GM21576 (cell line): ENCODE data around the gene BIRC7.

Experiments used
- ATAC-seq: cut with Tn5 transposase; IDR thresholded peaks from one replicate; pipeline ENCODE4 v1.9.1; 2021; ENCODE audit warnings: mild to moderate bottlenecking, moderate library complexity; ENCODE audit not compliant: unreplicated experiment

BIRC7 gene

GRCh38 chr20:63280371-63280770, 44.7 kb downstream of the BIRC7 start:
- no peak for ATAC-seq

DNA sequence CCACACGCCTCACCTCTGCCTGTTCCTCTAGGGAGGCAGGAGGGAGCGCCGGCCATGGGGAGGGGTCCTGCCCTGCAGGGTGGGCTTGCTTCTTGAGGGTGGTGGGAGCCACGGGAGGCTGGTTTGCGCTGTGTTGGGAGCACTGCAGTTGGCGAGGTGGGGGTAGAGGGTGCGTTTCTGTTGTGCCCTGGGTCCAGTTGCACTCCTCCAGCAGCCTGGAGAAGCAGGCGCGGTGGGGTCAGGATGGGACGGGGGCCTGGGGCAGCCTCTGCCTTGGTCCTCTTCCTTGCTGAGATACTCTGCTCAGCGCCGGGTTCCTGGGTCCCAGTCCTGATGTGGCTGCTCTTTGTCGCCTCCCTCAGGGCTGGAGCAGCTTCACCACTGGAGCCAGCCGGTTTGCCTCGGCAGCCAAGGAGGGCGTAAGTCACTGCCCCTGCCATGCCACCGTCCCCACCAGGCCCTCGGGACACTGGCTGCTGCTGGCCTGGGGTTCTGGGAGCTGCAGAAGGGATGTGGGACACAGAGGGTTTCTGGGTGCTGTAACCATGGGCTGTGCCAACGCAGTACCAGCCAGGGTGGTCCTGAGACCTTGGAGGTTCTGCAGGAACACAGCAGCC, 45.3 kb downstream of the BIRC7 start:
- ATAC-seq: no peak

GRCh38 chr20:63281742-63282665, 46.3 kb downstream of the BIRC7 start:
- ATAC-seq: no peak

- no peak for ATAC-seq
Measured at GRCh38 chr20:63282946-63283345, 47.2 kb downstream of the BIRC7 start.

DNA sequence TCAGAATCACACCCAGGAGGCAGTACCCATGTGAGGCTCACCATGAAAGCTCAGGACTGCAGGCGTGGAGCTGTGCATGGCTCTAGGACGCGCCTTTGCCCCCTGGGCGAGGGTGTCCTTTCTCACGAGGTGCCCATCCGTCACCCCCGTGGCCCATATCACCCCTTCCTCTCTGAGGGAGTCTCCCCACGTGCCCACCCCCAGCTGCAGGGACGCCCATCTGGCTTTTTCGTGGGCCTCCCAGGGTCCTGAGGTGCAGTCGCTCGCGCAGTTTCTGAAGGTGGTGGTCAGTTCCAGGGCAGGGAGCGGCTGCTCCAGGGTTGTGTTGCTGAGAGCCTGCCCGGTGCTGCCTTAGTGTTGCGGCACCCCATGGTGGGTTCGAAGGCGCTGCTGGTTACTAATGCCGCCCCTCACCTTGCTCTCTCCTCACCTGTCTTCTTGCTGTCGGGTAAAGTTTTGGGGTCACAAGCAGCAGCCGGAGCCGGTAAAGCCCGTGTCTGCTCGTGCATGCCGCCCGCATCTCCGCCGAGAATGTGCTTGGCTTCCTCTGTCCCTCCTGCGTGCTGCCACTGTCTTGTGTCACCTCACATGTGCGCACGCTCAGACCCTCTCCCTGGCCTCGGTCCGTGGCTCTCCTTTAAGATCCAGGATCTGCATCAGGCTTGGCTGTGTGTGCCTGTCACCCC, 47.8 kb downstream of the BIRC7 start:
- no peak for ATAC-seq

DNA sequence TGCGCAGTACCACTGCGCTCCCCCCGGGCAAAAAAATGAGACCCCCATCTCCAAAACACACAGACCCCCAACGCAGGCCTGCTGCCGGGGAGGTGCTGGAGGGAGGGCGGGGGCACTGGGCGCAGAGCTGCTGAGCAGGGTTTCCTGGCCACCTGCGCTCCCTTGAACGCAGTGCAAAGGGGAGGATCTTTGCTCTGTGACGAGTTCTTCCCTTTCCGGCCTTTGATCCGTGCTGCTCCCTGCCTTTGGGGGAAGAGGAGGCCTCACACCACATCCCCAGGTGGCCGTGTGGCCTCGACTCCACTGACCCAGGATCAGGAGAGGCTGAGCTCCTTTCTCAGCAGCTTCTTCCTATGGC, 48.4 kb downstream of the BIRC7 start:
- ATAC-seq: no peak

DNA sequence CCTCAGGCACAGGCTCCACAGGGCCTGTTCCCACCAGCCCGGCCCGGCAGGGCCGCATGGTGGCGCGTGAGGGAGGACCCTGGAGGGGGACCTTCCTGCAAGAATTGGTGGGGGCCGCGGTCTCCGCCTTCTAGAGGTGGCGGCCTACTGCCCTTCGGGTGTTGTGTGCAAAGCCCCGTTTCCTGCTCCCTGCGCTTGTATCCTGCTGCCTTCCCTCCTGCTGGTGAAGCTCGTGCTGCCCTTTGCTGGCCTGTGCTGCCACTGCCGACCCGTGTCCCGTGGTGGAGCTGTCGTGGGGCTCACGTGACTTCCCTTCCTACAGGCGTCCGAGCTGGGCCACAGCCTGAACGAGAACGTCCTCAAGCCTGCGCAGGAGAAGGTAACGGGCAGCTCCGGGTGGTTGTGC, 48.8 kb downstream of the BIRC7 start:
- no peak for ATAC-seq

GRCh38 chr20:63284981-63285524, 49.3 kb downstream of the BIRC7 start:
- ATAC-seq: no peak

GRCh38 chr20:63285636-63286615, 50.2 kb downstream of the BIRC7 start:
- no peak for ATAC-seq

DNA sequence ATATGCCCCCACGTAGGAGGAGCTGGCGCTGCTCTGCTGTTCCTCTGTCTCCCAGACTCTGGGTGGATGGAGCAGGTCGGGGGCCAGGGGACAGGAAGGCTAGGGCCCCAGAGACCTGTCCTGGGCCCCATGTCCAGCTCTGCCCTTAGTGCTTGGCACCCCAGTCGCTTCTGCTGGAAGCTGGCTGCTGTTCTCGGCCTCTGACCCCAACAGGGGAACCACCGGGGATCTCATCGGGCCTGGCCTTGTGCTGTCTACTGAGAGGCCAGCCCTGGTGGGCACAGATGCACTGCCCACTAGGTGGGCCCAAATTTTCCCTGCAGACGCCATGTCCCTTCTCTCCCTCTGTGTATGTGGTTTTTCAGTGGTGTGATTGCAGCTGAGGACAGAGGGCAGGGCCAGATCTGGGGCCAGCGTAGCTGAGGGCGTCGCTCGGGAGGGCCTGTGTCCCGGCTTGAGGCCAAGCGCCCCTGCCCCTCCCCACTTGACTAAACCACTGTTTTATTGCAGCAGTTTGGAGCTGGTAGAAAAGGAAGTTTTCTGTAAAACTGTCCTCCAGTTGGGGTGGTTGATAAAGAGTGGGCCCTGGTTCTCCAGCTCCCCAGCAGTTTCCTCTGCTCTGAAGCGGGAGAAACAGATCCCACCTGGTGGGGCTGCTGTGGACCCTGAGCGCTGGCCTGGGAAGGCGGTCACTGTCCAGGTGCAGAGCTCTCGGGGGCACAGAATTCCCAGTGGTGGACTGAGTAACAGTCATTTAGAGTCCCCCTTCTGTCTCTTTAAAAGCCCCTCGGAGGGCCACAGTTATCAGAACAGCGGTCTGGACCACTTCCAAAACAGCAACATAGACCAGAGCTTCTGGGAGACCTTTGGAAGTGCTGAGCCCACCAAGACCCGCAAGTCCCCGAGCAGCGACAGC, 51.3 kb downstream of the BIRC7 start:
- no peak for ATAC-seq

GRCh38 chr20:63287697-63288580, 52.2 kb downstream of the BIRC7 start:
- no peak for ATAC-seq

DNA sequence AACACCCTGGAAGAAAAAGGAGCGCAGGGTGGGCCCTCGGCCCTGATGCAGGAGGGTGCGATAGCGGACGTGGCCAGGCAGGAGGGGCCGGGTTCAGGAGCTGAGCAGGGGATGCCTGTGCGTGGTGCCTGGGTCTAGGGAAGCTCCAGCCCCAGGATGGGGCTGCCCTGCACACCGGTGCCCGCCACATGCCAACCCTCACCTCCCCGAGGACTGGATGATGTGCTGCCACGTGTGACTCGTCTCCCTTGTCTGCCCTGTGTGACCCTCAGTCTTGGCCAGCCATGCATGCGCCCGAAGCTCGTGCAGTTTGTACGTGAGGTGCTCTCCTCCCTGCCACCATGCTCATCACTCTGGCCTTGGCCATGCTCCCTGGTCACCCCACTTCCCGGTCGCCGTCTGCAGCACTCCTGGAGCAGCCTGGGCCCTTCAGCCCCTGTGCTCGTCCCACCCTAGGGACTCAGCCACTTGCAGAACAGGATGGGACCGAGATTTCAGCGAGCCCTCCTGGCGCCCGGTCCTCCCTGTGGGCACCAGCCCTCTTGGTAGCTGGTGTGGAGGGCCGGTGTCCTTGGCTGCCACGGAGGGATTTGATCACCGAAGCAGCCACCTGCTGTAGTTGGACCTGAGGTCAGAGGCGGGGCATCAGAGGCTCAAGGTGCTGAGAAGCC, 53.0 kb downstream of the BIRC7 start:
- no peak for ATAC-seq

DNA sequence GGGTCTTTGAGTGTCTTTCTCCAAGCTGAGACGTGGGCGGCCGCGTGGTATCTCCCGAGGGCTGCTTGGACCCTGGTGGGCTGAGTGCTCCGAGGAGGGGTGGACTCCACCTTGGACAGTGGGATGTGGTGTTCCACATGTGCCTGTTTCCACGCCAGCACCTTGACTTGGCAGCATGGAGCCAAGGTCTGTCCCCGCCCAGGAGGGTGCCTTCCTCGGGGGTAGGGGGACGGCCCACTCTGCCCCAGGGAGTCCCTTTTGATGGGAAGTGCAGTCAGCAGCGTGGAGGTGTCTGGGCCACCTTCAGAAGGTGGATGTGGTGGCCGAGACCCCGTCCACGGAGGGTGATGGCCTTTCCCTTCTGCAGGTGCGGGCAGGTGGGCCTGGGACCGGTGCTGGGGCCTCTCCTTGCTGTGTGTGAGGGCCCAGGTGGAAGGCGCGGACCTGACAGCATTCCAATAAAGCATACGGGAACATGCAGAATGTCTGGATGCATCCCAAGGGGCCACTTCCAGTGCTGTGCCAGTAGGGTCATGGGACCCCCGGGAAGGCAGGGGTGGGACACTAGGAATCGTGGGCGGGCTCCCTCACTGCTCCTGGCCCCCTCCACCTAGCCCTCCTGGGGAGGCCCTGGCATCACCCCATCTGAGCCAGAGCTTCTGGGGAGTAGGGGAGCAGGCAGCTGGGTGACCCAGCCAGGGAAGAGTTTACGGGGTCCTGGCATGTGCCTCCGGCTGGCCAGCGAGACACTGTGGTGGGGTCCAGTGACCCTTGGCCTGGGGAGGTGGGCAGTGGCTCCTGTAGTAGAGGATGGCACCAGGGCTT, 53.8 kb downstream of the BIRC7 start:
- no peak for ATAC-seq
